ENCODE results near the gene MMP24. TPM values are rescaled to one million over a fixed set of nuclear protein-coding genes. Genes with fewer than 3 reads are reported as not detected.
"Not testable (repeated sequence)": the region's sequence is repeated elsewhere in the genome, so short reads cannot be mapped to it uniquely, and the experiment has no call there.

Gene MMP24
- total and polyA plus RNA-seq, 2 donors from 2014 or later = 10.7 to 12.4 TPM

DNA sequence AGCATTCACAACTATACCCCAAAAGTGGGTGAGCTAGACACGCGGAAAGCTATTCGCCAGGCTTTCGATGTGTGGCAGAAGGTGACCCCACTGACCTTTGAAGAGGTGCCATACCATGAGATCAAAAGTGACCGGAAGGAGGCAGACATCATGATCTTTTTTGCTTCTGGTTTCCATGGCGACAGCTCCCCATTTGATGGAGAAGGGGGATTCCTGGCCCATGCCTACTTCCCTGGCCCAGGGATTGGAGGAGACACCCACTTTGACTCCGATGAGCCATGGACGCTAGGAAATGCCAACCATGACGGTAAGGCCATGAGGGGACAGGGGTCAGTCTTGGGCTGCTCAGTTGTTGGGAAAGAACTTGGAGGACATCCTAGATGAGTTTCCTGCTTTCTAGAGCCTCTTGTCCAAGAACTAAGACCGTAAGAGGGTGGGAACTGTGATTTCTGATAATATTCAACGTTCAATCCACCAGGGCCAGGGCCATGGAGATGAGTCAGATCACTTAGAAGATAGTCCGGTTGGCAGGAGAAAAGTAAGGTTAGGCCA, 28.0 kb downstream of the MMP24 start:
- no peaks in the 10 kb centered on the region for H3K9me3 ChIP-seq (ENCODE audit: control insufficient read depth in 2 of 3, insufficient read depth in 1 of 3, low read length in 3 of 3)
- DNase-seq (no peak), FAIRE-seq (no peak)
- H3K27ac ChIP-seq (ENCODE audit: low read depth in 2 of 2, low read length in 2 of 2) = no peak overlapping the region
- TF ChIP-seq, protein P1, sequence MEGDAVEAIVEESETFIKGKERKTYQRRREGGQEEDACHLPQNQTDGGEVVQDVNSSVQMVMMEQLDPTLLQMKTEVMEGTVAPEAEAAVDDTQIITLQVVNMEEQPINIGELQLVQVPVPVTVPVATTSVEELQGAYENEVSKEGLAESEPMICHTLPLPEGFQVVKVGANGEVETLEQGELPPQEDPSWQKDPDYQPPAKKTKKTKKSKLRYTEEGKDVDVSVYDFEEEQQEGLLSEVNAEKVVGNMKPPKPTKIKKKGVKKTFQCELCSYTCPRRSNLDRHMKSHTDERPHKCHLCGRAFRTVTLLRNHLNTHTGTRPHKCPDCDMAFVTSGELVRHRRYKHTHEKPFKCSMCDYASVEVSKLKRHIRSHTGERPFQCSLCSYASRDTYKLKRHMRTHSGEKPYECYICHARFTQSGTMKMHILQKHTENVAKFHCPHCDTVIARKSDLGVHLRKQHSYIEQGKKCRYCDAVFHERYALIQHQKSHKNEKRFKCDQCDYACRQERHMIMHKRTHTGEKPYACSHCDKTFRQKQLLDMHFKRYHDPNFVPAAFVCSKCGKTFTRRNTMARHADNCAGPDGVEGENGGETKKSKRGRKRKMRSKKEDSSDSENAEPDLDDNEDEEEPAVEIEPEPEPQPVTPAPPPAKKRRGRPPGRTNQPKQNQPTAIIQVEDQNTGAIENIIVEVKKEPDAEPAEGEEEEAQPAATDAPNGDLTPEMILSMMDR (IDR thresholded peaks at IDR 0.05; ENCODE audit: borderline replicate concordance, extremely low read depth, insufficient read depth) = no peak
- no peaks in the 10 kb centered on the region for H3K36me3 ChIP-seq (ENCODE audit: control insufficient read depth in 2 of 3, insufficient read depth in 3 of 3, low read length in 3 of 3)
- no peak overlapping the region for H3K9ac ChIP-seq (ENCODE audit: low read length in 3 of 3)
- intact Hi-C loops (cut with DNase I) = no loop called here
- no peak overlapping the region for H3K4me3 ChIP-seq (ENCODE audit: low read length in 3 of 3)
- H3K27me3 ChIP-seq (ENCODE audit: control insufficient read depth, insufficient read depth, low read length) = no peaks in the 10 kb centered on the region
- peaks cover 0 to 10% (median 5%) of the 10 kb centered on the region in 3 donors for H3K4me1 ChIP-seq (ENCODE audit: control insufficient read depth in 2 of 3, insufficient read depth in 2 of 3, low read depth in 1 of 3, low read length in 3 of 3)

DNA sequence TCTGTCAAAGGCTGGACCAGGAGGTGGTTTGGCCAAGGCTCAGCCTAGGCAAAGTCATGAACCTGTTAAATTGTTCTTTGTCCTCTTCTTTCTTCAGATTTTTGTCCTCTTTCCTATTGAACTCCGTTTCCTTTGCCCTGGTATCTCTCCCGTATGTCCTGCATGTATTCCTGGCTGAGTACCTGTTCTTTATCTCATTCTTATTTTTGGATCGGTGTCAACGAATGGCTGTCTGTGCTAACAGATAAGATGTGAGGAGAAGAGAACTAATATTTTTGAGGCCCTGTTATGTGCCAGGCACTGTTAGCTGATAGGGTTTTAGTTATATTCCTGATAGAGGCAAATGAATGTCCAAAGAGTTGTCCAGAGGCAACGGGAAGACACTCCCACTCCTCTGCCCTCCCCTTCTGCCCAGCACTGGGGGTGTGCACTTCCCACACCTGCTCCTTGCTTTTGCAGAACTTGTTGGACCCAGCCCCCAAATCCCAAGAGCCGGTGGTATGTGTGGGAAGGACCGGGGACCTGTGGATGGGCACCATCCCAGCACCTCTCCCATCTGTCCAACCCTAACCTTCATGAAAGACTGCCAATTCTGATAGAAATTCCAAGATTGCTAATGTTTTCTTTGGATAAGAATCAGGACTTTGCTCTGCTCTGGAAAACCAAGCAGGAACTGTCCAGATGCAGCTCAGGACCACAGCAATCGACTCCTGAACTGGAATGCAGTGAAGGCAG, 30.9 kb downstream of the MMP24 start:
- peak overlapping the region in 1 of 3 donors; percentile 36 for H3K9ac ChIP-seq (ENCODE audit: low read length in 3 of 3)
- no peak overlapping the region for H3K4me3 ChIP-seq (ENCODE audit: low read length in 3 of 3)
- DNase-seq (peak in 1 of 5 donors; percentile 28), FAIRE-seq (no peak)
- TF ChIP-seq, protein P1 (IDR thresholded peaks at IDR 0.05; ENCODE audit: borderline replicate concordance, extremely low read depth, insufficient read depth) = no peak
- H3K36me3 ChIP-seq (ENCODE audit: control insufficient read depth in 2 of 3, insufficient read depth in 3 of 3, low read length in 3 of 3) = no peaks in the 10 kb centered on the region
- intact Hi-C loops (cut with DNase I) = no loop called here
- H3K9me3 ChIP-seq (ENCODE audit: control insufficient read depth in 2 of 3, insufficient read depth in 1 of 3, low read length in 3 of 3) = no peaks in the 10 kb centered on the region
- H3K27ac ChIP-seq (ENCODE audit: low read depth in 2 of 2, low read length in 2 of 2) = peak overlapping the region; percentile 7 to 55
- H3K27me3 ChIP-seq (ENCODE audit: control insufficient read depth, insufficient read depth, low read length) = no peaks in the 10 kb centered on the region
- peaks cover 0 to 18% (median 11%) of the 10 kb centered on the region in 3 donors for H3K4me1 ChIP-seq (ENCODE audit: control insufficient read depth in 2 of 3, insufficient read depth in 2 of 3, low read depth in 1 of 3, low read length in 3 of 3)

- Histone ChIP-seq H3K9me3 (ENCODE audit: control insufficient read depth in 2 of 3, insufficient read depth in 1 of 3, low read length in 3 of 3) (no peaks in the 10 kb centered on the region), H3K4me1 (ENCODE audit: control insufficient read depth in 2 of 3, insufficient read depth in 2 of 3, low read depth in 1 of 3, low read length in 3 of 3) (peaks cover 0 to 26% (median 23%) of the 10 kb centered on the region in 3 donors), H3K27ac (ENCODE audit: low read depth in 2 of 2, low read length in 2 of 2) (peak overlapping the region; percentile 62 to 81), H3K9ac (ENCODE audit: low read length in 3 of 3) (no peak overlapping the region), H3K36me3 (ENCODE audit: control insufficient read depth in 2 of 3, insufficient read depth in 3 of 3, low read length in 3 of 3) (no peaks in the 10 kb centered on the region), H3K4me3 (ENCODE audit: low read length in 3 of 3) (no peak overlapping the region), H3K27me3 (ENCODE audit: control insufficient read depth, insufficient read depth, low read length) (no peaks in the 10 kb centered on the region)
- DNase-seq = no peak
- FAIRE-seq = no peak
- TF ChIP-seq, protein P1 (IDR thresholded peaks at IDR 0.05; ENCODE audit: borderline replicate concordance, extremely low read depth, insufficient read depth) = no peak
- intact Hi-C loops (cut with DNase I) = no loop called here
Observed at GRCh38 chr20:35260426-35260825, 33.9 kb downstream of the MMP24 start.

- H3K4me3 ChIP-seq (ENCODE audit: low read length in 3 of 3); FAIRE-seq; DNase-seq; intact Hi-C loops (cut with DNase I); H3K36me3 ChIP-seq (ENCODE audit: control insufficient read depth in 2 of 3, insufficient read depth in 3 of 3, low read length in 3 of 3); H3K9ac ChIP-seq (ENCODE audit: low read length in 3 of 3); H3K9me3 ChIP-seq (ENCODE audit: control insufficient read depth in 2 of 3, insufficient read depth in 1 of 3, low read length in 3 of 3); H3K27me3 ChIP-seq (ENCODE audit: control insufficient read depth, insufficient read depth, low read length): not testable (repeated sequence)
- Histone ChIP-seq H3K27ac (ENCODE audit: low read depth in 2 of 2, low read length in 2 of 2) (peak overlapping the region; percentile 64 to 69), H3K4me1 (ENCODE audit: control insufficient read depth in 2 of 3, insufficient read depth in 2 of 3, low read depth in 1 of 3, low read length in 3 of 3) (peaks cover 0 to 31% (median 21%) of the 10 kb centered on the region in 3 donors)
Observed at GRCh38 chr20:35262321-35262720, 35.8 kb downstream of the MMP24 start.

DNA sequence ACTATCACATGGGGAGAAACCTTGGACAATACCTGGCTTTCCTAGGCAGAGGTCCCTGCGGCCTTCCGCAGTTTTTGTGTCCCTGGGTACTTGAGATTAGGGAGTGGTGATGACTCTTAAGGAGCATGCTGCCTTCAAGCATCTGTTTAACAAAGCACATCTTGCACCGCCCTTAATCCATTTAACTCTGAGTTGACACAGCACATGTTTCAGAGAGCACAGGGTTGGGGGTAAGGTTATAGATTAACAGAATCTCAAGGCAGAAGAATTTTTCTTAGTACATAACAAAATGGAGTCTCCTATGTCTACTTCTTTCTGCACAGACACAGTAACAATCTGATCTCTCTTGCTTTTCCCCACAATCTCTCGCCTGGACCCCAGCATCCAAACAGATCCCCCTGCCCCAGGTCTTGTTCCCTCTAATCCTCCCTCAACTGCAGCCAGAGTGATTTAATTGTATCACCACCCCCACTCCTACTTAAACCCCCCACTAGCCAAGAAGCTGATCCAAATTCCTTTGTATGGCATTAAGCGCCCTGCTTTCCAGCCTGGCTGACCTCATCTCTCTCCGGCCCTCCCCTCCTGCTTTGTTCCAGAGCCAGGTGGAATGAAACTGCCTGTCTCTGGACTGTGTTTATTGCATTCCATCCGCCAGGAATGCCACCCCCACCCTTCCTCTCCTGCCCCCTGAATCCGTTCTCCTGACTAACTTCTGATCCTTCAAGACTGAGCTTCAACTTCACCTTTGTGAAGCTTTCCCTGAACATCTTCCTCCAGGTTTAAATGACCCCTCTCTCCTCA, 36.4 kb downstream of the MMP24 start:
- H3K9me3 ChIP-seq (ENCODE audit: control insufficient read depth in 2 of 3, insufficient read depth in 1 of 3, low read length in 3 of 3); intact Hi-C loops (cut with DNase I); FAIRE-seq; H3K36me3 ChIP-seq (ENCODE audit: control insufficient read depth in 2 of 3, insufficient read depth in 3 of 3, low read length in 3 of 3); H3K27me3 ChIP-seq (ENCODE audit: control insufficient read depth, insufficient read depth, low read length): not testable (repeated sequence)
- H3K9ac ChIP-seq (ENCODE audit: low read length in 3 of 3) = peak overlapping the region in 2 of 3 donors; percentile 12 to 99
- H3K27ac ChIP-seq (ENCODE audit: low read depth in 2 of 2, low read length in 2 of 2) = peak overlapping the region; percentile 99 to 100
- DNase-seq = peak; percentile 83 to 96 (median 91)
- peak overlapping the region in 2 of 3 donors; percentile 53 to 62 for H3K4me3 ChIP-seq (ENCODE audit: low read length in 3 of 3)
- H3K4me1 ChIP-seq (ENCODE audit: control insufficient read depth in 2 of 3, insufficient read depth in 2 of 3, low read depth in 1 of 3, low read length in 3 of 3) = peaks cover 0 to 30% (median 18%) of the 10 kb centered on the region in 3 donors

All from kidney (tissue), 14 donors.